HG03575 (cell line): ENCODE results near the gene ONECUT3.

Experiments used
- ATAC-seq: cut with Tn5 transposase; IDR thresholded peaks from one replicate; pipeline ENCODE4 v1.9.1; 2021; ENCODE audit not compliant: unreplicated experiment, insufficient number of reproducible peaks, low FRiP score; ENCODE audit errors: extremely low read depth

Gene ONECUT3

DNA sequence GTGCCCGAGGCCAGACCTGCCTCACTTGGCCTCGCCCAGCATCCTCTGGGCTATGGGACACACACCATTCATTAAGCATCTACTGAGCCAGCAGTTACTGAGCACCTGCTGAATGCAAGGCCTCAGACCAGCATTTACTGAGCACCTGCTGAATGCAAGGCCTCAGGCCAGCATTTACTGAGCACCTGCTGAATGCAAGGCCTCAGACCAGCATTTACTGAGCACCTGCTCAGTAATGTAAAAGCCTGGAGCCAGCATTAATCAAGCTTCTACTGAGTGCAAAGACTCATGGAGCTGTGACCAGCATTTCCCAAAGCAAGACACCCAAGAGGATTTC lies 55.1 kb downstream of the ONECUT3 start:
- ATAC-seq: no peak

DNA sequence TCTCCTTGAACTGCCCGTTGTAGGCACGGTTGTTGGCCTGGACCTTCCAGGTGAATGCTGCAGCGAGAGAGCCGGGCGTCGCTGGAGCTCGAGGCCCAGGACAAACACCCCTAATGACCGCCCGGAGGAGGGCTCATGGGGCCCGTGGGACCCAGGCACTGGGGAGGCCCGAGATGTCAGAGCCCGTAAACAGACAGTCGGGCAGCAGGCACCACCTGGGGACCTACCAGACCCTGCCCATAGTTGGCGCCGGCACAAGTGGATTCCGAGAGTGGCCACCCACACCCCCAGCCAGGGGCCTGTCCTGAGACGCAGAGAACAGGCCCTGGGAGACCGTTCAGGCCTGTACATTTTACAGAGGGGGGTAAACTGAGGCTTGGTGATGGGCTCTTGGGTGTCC lies 56.4 kb downstream of the ONECUT3 start:
- ATAC-seq: no peak

DNA sequence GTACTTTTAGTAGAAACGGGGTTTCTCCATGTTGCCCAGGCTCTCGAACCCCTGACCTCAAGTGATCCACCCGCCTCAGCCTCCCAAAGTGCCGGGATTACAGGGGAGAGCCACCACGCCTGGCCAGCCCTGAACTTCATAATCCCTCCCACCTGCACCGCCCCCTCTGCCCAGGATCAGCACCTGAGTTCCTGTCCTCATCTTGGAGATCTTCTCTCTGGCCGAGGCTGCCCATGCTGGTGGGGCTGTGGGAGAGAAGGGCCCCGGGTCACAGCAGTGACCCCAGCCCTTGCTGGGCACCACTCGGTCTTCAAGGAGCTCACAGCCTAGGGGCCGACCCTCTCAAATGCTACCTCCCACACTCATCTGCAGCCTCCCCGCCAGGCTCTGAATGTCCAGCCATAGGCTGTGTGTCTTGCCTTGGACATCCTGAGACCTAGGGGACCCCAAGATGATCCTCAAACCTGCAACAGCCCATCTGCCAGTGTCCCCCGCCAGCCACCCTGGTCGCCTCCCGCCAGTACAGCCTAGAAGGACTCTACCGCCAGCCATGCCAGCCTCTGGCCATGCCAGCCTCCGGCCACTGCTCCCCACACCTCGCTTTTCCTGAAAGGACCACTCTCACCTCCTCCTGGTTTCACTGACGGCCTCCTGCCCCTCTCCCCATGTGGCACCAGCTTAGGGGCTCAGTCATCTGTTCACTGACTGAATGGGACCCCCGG lies 57.3 kb downstream of the ONECUT3 start:
- ATAC-seq: no peak

DNA sequence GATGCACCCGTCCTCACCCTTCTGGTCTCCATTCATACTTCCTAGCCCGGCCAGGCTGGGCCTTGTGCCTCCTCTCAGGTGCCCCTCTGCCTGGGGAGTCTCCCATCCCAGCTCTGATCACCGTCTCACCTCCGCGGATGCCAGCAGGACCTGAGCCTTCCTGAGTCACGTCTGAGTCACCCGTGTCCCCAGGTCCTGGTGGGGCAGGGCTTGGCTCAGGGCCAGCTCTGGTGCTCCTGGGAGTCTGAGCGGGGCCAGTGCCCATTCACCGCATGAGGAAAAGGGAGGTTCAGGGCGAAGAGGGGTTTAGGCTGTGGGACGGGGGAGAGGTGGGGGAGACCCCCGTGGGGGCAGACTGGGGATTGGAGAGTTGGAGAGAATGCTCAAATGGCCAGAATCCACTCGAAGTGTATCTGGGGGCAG lies 58.2 kb downstream of the ONECUT3 start:
- ATAC-seq: no peak

DNA sequence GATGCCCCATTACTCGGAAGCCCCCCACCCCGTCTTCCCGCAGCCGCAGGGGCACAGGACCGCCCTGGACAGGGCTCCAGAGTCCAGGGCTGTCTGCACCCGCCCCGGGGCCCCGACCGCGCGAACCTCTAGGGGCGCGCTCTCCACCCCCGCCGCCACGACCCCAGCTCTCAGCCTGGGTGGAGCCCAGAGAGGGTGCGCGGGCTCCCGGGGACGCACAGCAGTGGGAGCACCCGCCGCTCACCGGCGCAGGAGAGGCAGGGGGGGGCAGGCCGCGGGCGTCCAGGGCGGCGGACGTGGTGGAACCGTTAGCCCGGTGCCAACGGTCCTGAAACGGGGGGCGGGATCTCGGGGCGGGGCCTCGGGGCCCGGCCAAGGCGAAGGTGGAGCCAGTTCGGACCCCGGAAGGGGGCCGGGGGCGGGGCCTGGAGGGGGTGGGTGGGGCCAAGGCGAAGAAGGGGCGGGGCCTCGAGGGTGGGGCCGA lies 58.7 kb downstream of the ONECUT3 start, which contains the start of gene ATP8B3:
Gene ATP8B3, minus strand, starts transcription at position 335 of the 484 bp plus-strand sequence. CDS start 540 bp downstream, outside the sequence.
- no peak for ATAC-seq

DNA sequence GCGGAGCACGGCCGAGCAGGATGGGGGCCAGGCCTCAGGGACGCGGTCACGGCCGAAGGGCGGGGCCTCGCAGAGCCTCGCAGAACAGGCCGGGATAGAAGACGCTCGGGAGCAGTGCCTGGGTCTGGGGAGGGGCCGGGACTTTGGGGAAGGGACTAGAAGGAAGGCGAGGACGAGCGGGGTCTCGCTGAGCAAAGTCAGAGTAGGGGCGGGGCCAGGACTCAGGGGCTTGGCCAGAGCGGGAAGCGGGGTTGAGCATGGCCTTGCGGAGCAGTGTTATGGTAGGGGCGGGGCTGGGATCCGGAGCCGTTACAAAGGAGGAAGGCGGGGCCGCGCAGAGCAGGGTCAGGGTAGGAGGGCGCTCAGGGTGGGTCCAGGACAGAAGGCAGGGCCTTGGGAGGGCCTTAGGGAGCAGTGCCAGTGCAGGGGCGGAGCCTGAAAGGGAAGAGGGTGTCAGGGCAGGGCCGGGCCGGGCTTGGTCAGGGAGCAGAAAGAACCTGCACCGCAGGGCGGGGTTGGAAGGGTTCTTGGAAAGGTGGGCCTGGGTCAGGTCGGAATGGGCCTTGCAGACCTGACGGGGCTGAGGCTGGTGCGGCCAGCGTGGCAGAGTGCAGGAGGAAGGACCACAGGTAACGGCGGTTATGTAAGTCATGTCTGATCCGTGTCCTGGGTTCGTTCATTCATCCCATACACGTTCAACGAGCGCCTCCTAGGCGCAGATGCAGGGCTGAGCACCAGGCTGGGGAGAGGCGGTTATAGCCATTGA lies 59.3 kb downstream of the ONECUT3 start:
- ATAC-seq: no peak

DNA sequence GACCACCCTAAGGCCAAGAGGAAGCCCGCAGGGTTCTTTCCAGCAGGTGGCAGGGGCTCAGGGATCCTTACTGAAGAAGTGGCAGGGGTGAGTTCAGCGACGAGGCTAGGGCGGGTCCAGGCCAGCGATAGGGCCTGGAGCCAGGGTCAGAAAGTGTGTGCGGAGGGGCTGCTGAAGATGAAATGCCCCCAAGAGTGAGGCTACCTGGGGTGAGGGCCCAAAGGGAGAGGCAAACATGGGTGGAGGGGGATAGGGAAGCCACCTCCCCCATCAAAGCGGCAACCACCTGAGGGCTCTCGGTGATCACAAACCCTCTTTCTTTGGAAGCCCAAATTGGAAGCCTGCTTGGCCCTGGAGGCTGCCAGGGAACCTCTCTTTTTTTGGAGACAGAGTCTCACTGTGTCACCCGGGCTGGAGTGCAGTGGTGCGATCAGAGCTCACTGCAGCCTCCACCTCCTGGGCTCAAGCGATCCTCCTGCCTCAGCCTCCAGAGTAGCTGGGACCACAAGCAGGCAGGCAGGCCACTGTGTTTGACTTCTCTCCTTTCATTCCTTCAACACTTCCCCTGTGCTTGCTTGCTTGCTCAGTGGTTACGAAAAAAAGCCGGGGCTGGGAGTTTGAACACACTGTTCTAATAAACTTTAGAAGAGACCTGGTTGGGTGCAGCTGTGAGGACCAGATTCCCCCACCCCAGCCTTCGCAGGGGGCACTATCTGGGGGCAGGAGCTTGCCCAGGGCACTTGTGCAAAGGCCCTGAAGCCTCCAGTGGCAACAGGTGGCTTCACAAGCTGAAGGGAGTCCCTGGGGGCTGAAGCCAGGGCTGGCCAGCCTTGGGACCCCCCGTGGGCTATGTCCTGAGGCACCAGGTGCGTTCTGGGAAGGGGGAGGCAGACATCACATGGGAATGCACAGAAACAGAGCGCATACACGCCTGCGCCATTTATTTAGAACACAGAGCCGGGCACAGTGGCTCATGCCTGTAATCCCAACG lies 60.2 kb downstream of the ONECUT3 start:
- ATAC-seq: no peak

DNA sequence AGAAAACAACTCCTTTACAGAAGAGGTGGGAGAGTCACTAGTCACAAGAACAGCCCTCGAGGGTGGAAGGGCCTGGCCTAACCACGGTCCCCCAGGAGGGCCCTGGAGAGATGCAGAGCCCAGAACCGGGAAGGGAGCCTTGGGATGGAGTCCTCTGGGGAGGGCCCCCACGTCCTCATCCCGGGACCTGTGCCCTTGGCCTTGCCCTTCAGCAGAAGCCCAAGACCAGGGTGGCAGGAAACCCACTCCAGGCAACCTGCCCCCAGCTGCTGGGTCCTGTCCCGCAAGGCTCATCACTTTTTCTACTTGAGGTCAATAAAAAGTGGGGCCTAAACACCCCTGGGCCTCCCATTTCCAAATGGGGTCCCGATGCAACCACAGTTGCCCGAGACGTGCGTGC lies 61.1 kb downstream of the ONECUT3 start:
- no peak for ATAC-seq

DNA sequence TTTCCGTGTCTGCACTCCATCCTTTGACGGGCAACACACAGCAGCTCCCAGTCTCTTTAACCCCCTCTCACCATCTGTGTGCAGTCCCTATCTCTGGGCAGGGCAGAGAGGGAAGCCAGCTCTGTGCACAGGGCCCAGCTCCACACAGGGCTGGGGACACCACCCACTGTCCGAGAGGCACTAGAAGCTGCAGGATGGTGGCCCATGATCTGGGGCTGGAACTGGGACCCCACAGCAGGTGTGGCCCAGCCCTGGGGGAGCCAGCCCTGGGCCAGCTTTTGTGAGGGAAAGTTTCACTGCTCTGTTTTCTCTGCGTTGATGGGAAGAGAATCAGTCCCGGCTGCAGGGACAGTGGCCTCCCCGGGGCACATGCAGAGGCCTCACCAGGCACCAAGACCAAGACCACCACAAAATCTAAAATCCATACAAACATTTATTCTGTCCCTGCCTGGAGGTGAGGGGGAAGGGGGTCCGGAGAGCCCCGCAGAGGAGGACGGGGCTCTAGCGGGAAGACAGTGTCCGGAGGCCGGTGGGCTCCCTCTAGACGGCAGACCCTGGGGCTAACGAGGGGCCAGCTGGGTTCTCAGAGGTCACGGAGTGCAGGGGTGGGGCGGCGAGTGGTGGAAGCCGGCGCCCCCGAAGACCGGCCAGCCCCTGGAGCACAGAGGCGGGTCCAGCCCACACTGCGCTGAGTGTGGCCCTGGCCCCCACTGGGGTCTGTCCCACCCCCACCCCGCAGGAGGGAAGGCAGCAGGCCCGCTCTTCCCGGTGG lies 61.7 kb downstream of the ONECUT3 start:
- no peak for ATAC-seq

DNA sequence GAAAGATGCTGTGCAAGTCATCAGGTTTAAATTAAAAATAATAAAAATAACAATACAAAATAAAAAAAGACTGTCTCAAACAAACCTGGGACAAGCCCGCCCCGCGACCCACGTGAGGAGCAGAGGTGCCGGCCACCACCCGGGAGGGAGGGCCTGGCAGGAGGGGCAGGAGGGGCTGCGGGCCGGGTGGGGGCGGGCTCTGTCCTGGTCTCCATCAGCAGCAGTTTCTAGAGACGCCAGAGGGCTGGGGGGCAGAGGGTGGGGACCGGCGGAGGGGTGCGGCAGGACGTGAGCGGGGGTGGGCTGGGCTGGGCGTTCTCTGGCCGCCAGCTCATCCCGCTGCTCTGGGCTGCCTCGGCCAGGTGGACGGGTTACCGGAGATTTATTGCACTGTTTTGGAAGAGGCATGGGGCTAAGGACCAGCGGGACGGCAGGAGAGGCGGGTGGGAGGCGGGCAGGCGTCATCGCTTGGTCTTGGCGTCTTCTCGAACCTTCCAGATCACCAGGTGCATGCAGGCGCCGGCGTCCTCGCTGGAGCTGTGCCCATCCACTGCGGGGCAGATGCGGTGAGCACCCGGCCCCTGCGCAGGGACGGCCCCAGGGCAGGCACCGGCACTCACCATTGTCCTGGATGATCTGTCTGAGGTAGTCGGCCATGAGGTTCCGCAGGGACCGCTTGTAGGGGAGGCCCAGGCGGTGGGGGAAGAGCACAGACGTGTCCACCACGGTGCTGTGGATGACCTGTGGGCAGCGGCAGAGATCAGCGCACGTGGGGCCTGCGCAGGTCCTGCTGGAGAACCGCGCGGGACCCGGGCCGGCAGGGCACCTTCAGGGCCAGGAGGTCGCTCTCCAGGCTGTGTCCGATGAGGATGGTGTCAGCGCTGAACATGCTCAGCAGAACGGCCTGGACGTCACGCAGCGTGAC lies 62.6 kb downstream of the ONECUT3 start:
- no peak for ATAC-seq

DNA sequence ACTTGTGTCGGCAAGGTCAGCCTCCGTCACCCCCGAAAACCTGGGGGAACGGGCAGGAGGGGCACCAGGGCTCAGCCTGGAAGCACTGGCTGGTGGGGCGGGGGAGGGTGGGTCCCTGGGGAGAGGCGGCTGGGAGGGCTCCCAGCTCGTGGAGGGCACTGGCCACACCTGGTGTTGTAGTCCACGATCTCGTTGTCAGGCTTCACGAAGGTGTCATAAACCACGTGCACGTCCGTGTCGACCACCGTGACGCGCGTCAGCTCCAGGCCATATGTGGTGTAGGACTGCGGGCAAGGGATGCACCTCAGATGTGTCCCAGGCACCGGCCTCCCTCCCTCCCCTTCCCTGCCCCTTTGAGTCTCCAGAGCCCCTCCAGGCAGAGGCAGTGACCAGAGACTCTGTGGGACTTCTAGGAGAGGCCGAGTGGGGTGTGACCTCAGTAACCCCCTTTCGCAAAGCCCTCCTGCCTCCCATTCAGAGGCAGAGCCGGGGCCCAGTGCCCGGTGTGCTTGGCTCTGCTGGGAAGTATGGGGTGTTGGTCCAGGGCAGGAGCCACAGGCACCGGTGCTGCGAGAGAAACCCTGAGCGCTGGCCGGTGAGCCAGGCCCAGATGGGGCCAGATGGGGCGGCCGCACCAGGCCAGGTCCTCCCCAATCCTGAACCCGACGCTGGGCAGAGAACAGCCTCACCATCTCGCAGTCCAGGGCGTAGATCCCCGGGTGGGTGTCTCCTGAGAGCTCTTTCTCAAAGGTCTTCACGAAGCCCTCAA lies 63.4 kb downstream of the ONECUT3 start:
- ATAC-seq: no peak

DNA sequence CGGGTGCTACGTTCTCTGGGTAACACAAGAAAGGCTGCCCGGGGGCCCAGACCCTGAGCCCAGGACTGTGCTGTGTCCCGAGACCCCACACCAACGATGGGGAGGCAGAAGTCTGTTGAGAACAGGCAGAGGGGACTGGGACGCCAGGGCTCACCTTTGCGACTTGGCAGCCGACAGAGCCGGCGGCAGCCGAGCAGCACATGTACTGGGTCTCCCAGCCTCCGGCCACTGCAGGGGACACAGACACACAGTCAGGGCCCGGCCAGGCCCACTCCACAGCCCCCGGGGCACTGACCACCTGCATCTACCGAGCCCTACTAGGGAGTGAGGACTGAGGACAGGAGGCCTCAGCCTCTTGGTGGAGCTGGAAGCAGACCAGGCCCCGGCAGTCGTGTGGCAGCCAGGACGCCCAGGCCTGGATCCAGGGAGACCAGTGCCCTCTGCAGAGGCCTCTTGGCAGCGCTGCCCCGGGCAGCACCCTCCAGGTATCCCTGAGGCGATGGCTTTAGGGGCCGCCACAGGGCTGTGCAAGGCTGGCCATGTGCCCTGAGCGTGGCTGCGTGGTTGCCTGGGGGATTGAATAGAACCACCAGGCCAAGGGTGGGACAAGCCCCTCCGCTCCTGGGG lies 64.4 kb downstream of the ONECUT3 start:
- ATAC-seq: no peak

DNA sequence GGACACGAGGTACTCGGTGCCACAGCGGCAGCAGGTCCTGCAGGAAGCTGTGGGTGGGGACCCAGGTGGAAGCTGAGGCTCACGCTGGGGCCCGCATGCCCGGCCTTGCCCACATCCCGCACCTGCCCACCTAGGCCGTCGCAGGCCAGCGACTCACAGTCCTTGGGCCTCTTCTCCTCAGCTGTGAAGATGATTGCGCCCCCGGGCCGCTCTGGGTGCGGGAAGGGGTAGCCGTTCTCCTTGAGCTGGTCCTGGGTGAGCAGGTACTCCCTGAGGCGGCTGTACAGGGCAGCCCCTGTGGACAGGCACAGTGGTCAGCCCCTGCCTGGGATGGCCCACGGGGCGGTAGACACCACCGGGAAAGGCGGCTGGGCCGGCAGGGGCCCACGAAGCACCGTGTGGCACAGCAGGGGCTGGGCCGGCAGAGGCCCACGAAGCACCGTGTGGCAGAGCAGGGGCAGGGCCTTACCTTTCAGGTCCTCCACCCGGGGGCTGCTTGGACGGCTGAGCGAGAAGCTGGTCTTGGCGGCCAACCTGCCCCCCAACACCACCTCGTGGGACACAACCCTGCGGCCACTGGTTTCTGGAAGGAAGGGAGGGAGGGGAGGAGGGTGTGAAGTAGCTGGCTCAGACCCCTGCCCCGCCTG lies 65.4 kb downstream of the ONECUT3 start:
- ATAC-seq: no peak

DNA sequence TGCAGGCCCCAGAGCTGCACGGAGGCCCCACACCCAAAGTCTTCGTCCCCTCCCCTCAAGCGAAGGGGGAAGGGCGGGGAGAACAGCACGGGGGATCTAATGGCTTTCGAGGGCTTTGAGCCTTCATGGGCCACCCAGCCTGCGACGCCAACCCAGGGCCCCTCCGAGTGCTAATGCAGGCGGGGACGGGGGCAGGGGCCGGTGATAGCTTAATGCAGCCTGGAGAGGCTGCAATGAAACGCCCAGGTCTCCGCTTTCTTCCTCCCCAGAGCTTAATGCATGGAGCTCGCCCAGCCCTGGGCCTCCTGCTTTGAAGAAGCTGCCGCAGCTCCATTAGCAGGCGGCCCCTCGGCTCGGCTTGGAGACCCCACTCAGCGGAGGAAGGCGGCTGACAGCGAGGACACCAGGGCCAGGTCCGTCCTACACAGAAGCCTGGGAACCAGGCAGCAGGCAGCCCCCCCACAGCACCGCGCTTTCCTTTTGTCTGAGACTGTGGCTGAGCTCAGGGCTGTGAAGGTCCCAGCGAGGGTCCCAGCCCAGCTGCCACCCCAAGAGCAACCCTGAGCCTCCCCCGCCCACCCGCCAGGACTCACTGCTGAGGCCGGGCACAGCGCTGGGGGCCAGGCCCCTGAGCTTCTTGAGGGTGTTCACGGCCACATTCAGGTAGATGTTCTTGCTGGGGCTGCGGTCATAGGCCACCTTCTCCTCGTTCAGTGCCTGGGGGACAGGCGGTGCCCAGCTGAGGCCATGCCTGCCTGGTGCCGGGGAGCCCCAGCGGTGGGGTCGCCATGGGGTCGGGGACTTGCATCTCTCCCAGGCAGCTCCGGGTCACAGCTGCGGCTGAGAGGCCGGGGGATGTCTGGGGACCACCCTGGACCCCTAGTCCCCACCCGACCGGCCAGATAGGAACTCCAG lies 66.3 kb downstream of the ONECUT3 start:
- no peak for ATAC-seq

DNA sequence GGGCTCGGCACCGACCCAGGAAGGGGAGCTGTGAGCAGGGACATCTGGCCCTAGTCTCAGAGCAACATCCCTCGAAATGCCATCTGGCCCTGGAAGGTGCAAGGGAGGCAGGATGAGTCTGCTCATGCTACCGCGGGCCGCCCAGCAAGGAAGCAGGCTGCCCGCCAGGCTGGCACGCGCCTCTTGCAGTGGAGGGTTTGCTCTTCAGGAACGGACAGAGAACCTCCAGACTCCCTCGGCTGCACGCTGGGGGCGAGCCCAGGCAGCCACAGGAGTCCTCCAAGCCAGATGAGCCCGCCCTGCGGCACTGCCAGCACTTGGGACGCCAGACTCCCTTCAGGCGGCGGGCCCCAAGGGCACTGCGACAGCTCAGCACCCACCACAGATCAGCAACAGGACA lies 68.9 kb downstream of the ONECUT3 start:
- ATAC-seq: no peak
